AG09309 (cell line): ENCODE measurements around the gene USP44.
"Not testable (repeated sequence)": the region's sequence is repeated elsewhere in the genome, so short reads cannot be mapped to it uniquely, and the experiment has no call there.

Experiments
- DNase-seq: peaks from one replicate; pipeline ENCODE4 v3.0.0-alpha.2; 2010; ENCODE audit warnings: low read depth
- H3K4me3 ChIP-seq: 2 replicates; pipeline ENCODE4 v1.5.1; 2011; ENCODE audit warnings: mild to moderate bottlenecking, low read depth, low read length, moderate library complexity; ENCODE audit not compliant: control insufficient read depth
- TF ChIP-seq, protein P1 (sequence below): IDR thresholded peaks from 2 replicates; pipeline ENCODE4 v1.5.1; 2011; ENCODE audit warnings: mild to moderate bottlenecking, low read depth, low read length, inconsistent platforms; ENCODE audit not compliant: insufficient read depth, control insufficient read depth; ENCODE audit errors: missing control alignments

Gene USP44

DNA sequence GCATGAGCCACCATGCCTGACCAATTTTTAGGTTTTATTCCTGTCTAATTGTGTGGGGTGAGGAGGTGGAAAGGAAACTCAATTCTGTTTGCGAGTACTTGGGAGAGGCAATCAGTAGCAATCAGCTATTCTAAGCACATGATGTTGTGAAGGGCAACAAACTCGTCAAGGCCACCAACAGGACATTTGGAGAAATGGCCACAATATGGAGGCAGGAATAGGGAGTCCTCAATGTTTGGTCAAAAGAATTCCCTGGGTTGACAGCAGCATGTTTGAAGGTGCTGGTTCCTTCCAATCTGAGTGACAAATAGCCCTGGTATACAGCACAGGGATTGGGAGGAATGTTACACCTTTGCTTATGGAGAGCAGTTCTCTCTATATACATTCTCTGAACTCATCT lies 32.7 kb upstream of the USP44 start:
- DNase-seq, result no peak
- TF ChIP-seq, protein P1, sequence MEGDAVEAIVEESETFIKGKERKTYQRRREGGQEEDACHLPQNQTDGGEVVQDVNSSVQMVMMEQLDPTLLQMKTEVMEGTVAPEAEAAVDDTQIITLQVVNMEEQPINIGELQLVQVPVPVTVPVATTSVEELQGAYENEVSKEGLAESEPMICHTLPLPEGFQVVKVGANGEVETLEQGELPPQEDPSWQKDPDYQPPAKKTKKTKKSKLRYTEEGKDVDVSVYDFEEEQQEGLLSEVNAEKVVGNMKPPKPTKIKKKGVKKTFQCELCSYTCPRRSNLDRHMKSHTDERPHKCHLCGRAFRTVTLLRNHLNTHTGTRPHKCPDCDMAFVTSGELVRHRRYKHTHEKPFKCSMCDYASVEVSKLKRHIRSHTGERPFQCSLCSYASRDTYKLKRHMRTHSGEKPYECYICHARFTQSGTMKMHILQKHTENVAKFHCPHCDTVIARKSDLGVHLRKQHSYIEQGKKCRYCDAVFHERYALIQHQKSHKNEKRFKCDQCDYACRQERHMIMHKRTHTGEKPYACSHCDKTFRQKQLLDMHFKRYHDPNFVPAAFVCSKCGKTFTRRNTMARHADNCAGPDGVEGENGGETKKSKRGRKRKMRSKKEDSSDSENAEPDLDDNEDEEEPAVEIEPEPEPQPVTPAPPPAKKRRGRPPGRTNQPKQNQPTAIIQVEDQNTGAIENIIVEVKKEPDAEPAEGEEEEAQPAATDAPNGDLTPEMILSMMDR, result no peak
- no peak overlapping the region for H3K4me3 ChIP-seq

DNA sequence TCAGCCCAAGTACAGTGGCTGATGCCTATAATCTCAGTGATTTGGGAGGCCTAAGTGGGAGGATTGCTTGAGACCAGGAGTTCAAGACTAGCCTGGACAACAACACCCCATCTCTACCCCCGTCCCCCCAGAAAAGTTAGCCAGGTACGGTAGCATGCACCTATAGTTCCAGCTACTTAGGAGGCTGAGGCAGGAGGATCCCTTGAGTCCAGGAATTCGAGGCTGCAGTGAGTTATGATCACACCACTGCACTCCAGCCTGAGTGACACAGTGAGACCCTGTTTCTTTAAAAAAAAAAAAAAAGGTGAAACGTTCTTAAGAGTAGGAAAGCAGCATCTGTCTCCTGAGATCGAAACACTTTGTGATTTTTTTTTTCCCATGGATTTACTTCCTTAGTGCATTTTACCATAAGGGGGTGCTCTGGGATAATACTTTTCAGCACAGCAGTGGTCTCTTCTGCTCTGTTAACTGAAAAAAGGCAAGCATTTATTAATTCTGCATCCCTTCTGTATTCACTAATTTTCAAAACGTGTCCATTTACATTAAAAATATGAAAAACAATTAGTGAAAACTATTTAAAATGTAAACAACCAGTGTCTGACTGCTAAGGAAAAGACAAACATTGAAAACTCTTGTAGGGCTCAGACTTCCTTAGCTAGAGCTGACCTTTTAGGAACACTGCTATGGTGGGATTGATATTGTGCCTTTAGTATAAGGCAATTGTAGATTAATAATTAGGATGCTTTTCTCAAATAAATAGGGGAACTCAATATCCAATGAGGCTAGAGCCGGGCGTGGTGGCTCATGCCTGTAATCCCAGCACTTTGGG lies 31.2 kb upstream of the USP44 start:
- DNase-seq, result no peak

DNA sequence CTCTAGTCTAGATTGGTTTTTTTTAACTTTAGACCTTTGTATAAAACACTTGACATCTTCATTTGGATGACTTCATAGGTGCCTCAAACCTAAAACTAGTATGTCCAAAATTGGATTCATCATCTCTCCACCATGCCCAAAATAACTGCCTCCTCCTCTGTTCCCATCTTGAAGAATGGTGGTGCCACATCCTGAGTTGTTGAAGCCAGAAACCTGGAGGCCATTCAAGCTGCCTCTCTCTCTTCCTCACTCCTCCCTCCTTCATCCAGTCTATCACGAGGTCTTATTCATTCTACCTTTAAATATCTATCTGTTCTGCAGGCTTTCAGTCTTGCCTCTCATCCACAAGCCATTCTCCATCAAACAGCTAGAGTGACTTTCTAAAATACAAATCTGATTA lies 26.5 kb upstream of the USP44 start:
- TF ChIP-seq, protein P1, result no peak

More for the DNA sequence above, 31.2 kb upstream of the USP44 start:
- TF ChIP-seq, protein P1, result peak; percentile 62
- H3K4me3 ChIP-seq, result no peak overlapping the region

DNA sequence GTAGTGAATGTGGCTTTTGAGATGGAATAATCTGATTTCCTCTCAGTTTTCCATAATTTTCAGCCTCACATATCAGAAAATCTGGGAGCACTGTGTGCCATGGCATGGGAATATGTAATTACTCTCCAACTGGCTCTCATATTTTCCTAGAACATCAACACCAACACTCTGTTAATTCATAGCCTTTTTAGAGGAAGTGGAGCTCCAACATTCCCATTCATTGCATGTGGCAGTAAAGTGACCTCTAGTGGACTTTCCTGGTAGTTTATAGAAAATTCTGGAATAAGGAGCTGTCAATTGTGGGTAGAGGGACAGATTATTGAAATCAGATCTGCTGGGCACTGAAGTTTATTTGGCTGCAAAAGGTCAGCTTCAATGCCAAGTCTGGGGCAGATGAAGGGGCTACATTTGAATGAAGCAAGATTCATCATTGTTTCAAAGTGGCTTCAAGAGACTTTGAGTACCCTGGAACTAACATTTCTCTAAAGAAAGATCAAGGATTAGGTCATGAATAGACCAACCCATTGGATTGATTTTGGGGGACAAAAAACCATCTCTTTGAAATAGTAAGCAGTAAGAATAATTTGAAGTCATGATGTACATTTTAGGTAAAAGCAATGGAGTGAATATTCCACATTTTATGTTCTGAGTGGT lies 23.6 kb upstream of the USP44 start:
- no peak overlapping the region for H3K4me3 ChIP-seq
- DNase-seq, result no peak
- TF ChIP-seq, protein P1, result peak; percentile 70

More for the DNA sequence above, 26.5 kb upstream of the USP44 start:
- H3K4me3 ChIP-seq, result no peak overlapping the region
- DNase-seq, result no peak

DNA sequence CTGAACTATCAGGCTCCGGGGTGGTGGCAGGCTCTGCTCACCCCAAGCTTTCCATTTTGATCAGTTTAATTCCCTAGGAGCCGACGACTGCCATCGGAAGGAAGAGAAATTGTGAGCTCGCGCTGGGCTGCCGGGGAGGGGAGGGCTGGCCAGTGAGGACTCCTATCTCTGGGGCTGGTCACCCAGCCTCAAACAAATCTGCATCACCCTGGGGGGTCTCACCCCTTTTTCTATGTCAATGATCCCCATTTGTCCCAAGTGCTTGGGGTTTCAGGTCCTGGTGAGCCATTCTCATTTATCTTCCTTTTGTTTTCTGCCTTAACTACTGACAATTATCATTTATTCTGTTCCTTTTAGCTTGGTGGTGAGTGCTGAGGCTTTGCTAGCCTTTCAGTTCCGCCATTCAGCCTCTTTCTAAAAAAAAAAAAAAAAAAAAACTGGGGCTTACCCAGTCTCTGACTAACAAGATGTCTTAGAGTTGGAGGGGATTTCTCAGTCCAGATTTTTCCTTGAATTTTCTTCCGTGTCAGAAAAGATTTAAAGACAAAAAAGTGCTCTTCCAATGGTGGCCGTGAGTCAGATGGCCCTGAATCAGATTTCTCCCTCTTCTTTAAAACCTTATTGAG lies 22.8 kb upstream of the USP44 start:
- no peak overlapping the region for H3K4me3 ChIP-seq
- TF ChIP-seq, protein P1, result no peak
- DNase-seq, result no peak

DNA sequence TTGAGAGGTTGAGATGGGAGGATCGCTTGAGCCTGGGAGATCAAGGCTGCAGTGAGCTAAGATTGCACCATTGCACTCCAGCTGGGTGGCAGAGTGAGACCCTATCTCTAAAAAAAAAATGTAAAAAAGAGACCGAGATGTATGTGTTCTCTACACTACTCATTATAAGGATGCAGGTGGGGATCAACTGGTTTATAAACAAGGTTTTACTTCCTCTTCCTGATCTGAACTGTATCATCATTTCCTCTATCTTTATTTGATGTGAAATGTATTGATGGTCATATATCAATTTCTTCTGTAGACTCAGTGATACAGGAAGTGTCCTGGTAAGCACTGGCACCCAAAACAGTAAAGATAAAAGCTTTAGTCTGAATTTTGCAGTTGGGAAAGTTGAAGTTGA lies 20.1 kb upstream of the USP44 start:
- no peak for DNase-seq
- TF ChIP-seq, protein P1, result no peak
- no peak overlapping the region for H3K4me3 ChIP-seq

DNA sequence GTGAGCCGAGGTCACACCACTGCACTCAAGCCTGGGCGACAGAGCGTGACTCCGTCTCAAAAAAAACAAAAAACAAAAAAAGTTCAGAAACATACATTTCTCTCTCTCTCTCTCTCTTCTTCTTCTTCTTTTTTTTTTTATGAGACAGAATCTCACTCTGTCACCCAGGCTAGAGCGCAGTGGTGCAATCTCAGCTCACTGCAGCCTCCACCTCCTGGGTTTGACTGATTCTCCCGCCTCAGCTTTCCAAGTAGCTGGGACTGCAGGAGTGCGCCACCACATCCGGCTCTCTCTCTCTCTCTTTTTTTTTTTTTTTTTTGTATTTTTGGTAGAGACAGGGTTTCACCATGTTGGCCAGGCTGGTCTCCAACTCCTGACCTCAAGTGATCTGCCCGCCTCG lies 16.8 kb upstream of the USP44 start:
- not testable (repeated sequence) for DNase-seq, H3K4me3 ChIP-seq
